HG02763 (cell line): Measurements from ENCODE around the gene ITCH.
"Not testable (repeated sequence)": the region's sequence is repeated elsewhere in the genome, so short reads cannot be mapped to it uniquely, and the experiment has no call there.

ENCODE experiments used
- ATAC-seq: cut with Tn5 transposase; IDR thresholded peaks from one replicate; pipeline ENCODE4 v1.9.1; 2021; ENCODE audit warnings: mild to moderate bottlenecking, moderate library complexity; ENCODE audit not compliant: unreplicated experiment

The ITCH gene

DNA sequence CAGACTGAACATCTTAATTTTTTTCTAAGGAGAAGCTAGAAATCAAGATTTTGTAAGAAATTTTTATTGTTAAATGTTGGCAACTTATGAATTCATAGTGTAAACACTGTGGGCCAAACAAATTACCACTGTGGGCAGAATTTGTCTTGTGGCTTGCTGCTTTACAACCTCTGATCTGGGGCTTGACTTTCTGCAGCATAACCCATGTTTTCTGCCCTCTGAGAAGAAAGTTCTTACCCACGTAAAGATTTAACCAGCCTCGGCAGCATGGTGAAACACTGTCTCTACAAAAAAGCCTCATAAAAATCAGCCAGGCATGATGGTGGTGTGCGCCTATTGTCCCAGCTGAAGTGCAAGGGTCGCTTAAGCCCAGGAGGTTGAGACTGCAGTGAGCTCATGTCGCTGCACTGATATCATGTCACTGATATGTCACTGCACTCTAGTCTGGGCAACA, 12.9 kb downstream of the ITCH start:
- no peak for ATAC-seq

DNA sequence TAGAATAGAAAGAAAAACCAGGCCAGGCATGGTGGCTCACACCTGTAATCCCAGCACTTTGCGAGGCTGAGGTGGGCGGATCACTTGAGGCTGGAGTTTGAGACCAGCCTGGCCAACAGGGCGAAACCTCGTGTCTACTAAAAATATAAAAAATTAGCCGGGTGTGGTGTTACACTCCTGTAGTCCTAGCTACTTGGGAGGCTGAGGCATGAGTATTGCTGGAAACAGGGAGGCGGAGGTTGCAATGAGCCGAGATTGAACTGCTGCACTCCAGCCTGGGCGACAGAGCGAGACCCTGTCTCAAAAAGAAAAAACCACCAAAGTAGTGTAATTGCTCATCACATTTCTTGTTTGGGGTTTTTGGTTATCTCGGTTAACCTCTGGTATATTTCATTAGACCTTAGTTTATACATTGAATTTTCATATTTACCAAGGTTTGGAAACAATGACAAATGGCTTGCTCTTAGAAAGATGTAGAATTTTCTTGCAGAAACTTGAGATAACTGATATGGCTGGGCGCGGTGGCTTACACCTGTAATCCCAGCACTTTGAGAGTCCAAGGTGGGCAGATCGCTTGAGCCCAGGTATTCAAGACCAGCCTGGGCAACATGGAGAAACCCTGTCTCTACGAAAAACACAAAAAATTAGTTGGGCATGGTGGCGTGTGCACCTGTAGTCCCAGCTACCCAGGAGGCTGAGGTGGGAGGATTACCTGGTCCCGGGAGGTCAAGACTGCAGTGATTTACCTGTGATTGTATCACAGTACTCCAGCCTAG, 14.2 kb downstream of the ITCH start:
- no peak for ATAC-seq

DNA sequence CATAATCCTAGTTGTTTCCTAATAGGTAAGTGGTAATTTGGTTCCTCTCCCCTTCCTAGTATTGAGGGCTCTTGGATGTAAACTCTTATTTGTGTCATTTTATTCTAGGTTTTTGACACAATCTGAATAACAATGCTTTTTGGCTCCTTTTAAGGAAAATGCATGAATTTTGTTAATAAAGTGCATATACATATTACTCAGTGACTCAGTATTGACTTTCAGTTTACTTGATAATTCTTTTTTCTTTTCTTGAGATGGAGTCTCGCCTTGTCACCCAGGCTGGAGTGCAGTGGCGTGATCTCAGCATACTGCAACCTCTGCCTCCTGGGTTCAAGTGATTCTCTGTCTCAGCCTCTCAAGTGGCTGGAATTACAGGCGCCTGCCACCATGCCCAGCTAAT, 19.1 kb downstream of the ITCH start:
- no peak for ATAC-seq

DNA sequence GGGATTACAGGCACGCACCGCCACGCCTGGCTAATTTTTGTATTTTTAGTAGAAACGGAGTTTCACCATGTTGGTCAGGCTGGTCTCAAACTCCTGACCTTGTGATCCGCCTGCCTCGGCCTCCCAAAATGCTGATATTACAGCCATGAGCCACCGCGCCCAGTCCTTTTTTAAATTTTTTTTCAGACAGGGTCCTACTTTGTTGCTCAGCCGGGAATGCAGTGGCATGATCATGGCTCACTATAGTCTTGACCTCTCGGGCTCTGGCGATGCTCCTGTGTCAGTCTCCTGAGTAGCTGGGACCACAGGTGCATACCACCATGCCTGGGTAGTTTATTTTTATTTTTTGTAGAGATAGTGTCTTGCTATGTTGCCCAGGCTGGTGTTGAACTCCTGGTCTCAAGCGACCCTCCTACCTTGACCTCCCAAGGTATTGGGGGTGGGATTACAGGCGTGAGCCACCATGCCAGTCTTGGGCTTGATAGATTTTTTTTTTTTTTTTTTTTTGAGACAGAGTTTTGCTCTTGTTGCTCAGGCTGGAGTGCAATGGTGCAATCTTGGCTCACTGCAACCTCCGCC, 19.9 kb downstream of the ITCH start:
- ATAC-seq: not testable (repeated sequence)

- ATAC-seq: no peak
Measured at GRCh38 chr20:34385464-34385863, 22.4 kb downstream of the ITCH start.

DNA sequence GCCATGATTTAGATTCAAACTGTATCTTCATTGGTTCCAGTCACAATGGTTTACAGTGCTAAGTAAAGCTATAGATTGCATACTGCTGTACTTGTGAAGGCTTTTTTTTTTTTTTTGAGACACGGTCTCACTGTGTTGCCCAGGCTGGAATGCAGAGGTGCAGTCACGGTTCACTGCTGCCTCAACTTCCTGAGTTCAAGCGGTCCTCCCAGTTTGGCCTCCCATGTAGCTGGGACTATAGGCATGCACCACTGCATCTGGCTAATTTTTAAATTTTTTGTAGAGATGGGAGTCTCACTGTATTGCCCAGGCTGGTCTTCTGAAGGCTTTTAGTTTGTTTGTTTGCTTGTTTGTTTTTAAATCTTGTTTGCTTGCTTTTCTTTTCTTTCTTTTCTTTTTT, 24.9 kb downstream of the ITCH start:
- no peak for ATAC-seq

DNA sequence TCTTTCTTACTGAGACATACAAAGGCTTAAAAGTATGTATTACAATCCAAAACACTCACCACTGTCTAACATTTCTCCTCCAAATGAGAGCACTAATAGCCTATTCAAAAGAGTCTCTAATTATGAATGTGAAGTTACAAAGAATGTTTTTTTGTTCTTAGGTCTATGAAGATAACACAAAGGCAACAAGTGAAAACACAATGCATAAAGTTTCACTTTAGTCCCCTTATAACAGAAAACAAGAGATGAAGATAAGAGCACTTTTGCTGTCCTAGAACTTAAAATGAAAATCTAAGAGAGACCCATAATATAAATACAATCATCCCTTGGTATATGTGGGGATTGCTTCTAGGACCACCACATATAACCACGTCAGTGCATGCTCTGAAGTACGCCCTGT, 25.6 kb downstream of the ITCH start:
- ATAC-seq: no peak

- ATAC-seq: no peak
Measured at GRCh38 chr20:34389206-34389953, 26.3 kb downstream of the ITCH start.

DNA sequence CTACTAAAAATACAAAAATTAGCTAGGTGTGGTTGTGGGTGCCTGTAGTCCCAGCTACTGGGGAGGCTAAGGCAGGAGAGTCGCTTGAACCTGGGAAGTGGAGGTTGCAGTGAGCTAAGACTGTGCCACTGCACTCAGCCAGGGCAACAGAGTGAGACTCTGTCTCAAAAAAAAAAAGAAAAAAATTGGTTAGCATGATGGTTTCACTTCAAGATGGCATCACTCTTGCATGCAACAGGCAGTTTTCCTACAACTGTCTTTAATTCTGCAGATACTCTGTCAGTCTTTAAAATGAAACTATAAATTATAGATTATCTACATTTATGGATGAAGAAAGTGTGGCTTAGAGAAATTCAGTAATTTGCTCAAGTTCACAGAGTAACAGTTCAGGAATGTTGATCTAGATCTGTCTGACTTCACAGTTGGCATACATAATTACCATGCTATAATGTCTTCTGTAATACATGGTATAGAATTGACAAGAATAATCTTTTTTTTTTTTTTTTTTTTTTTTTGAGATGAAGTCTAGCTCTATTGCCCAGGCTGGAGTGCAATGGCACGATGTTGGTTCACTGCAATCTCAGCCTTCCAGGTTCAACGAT, 27.0 kb downstream of the ITCH start:
- no peak for ATAC-seq

DNA sequence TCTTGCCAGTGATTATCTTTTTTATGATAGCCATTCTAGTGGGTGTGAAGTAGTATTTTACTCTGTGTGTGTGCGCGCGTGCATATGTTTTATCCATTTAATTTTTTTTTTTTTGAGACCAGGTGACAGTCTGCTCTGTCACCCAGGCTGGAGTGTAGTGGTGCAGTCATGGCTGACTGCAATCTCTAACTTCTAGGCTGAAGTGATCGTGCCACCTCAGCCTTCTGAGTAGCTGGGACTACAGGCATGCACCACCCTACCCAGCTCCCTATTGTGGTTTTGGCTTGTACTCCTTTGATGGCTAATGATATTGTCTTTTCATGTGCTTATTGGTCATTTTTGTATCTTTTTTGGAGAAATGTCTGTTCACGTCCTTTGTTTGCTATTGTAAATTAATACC, 33.3 kb downstream of the ITCH start:
- no peak for ATAC-seq

DNA sequence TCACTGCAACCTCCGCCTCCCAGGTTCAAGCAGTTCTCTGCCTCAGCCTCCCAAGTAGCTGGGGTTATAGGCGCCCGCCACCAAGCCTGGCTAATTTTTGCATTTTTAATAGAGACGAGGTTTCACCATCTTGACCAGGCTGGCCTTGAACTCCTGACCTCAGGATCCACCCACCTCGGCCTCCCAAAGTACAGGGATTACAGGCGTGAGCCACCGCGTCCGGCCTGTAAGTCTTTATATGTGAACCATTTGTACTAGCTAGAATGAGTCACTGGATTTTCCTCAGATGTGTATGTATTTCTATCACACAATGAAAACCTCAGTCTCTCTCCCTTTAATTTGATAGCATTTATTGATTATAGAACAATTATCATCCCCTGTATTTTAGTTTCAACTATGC, 34.0 kb downstream of the ITCH start:
- no peak for ATAC-seq

- not testable (repeated sequence) for ATAC-seq
Measured at GRCh38 chr20:34400776-34401175, 37.7 kb downstream of the ITCH start.

GRCh38 chr20:34401741-34402455, 38.8 kb downstream of the ITCH start:
- ATAC-seq: no peak

DNA sequence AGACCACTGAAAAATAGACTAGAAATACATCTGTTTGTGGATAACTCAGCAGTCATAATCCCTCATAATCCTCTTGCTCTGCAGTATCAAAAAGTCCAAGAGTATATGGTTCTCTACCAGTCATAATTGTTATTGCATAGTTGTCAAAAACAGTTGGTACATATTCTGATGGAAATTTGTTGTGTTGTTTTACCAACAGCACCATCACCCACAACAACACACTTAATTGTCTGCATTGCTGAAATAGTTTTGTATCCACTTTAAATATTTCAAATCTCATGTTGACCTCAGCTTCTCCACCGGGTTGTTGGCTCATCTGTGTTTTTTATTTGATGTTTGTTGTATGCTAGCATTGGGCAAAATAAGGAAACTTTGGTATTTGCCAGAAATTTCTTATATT, 39.4 kb downstream of the ITCH start:
- ATAC-seq: no peak

DNA sequence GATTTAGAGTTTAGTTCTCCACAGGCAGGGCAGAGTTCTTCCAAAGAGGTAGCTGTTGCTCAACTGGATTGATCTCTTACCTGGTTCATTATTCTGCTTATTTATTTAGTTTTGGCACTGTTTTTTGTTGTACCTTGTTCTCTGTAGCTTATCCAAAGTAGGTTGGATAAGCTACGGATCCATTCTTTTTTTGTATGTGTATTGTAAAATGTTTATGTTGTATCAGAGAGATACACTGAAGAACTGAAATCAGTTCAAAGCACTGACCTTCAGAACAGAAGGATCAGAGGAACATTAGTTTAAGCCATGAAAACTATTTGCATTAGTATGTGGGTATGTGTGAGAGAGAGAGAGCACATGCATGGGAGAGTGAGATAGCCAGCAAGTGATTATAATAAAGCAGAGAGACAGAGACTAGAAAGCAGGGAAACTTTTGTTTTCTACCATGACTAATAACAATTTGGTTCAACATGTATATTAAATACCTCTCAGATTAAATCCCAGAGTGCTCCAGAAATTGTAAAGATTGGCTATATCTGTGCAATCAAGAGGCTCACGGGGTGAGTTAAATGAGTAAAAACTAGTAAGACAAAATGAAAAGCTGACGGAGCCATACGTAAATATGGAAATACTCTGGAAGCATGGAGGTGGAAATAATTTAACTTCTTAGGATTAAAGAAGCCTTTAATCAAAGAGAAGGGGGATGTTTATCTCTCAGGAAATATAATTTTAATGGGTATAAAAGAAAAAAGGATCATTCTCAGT, 40.2 kb downstream of the ITCH start:
- no peak for ATAC-seq

DNA sequence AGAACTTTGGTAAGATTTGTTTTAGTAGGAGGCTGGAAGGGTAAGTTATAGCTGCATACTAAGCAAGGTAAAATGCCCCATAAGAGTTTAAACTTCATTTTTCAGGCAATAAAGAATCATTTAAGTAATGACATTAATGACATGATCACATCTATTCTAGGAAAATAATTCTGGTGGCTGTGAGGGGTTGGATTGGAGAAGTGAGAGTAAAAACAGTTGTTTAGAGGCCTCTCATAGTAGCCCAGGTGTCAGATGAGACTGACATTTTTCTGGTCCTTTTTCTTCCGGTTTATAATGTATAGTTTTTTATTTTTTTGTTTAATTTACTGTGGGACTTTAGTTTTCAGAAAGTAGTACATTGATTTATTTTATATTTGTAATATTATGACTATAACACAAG, 40.8 kb downstream of the ITCH start:
- ATAC-seq: no peak

DNA sequence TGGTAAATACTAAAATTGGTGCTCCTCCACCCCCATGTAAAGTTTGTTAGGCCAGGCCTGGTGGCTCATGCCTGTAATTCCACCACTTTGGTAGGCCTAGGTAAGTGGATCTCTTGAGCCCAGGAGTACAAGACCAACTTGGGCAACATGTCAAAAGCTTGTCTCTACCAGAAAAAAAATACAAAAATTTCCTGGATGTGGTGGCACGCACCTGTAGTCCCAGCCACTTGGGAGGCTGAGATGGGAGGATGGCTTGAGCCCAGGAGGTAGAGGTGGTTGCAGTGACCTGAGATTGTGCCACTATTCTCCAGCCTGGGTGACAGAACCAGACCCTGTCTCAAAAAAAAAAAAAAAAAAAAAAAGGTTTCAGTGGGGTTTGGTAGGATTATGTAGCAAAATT, 41.7 kb downstream of the ITCH start:
- no peak for ATAC-seq

DNA sequence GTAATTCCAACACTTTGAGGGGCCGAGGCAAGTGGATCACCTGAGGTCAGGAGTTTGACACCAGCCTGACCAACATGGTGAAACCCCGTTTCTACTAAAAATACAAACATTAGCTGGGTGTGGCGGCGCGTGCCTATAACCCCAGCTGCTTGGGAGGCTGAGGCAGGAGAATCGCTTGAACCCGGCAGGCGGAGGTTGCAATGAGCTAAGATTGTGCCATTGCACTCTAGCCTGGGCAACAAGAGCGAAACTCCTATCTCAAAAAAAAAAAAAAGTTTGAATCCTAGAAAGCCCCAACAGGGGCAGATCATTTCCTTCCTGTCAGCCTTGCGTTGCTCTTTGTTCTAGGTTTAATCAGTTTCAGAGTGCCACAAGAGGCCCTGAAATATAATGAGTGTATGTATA, 42.2 kb downstream of the ITCH start:
- not testable (repeated sequence) for ATAC-seq

DNA sequence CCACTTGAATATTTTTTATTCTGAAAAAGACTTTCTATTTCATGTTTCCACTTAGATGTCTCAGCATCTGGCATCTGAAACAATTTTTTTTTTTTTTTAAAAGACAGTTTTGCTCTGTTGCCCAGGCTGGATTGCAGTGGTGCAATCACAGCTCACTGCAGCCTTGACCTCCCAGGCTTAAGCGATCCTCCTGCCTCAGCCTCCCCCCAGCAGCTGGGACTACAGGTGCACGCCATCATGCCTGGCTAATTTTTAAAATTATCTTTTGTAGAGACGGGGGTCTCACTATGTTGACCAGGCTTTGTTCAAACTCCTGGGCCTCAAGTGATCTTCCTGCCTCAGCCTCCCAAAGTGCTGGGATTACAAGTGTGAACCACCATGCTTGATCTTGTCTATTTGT, 42.9 kb downstream of the ITCH start:
- not testable (repeated sequence) for ATAC-seq

GRCh38 chr20:34407962-34408474, 44.9 kb downstream of the ITCH start:
- ATAC-seq: no peak
